H9 (cell line): ENCODE results near the gene GPR12. TPM values are rescaled to one million over a fixed set of nuclear protein-coding genes. Genes with fewer than 3 reads are reported as not detected.

Experiments
- DNase-seq: peaks from one replicate; pipeline ENCODE4 v3.0.0-alpha.2; 2017
- H2AFZ ChIP-seq: one replicate; pipeline ENCODE4 v1.6.1; 2013; ENCODE audit warnings: mild to moderate bottlenecking, low read length, control low read depth, moderate library complexity
- H2AK5ac ChIP-seq: 2 replicates; pipeline ENCODE4 v1.6.1; 2013; ENCODE audit warnings: low read length, control low read depth, mixed read lengths; ENCODE audit not compliant: insufficient read length
- H2BK120ac ChIP-seq: one replicate; pipeline ENCODE4 v1.6.1; 2013; ENCODE audit warnings: low read depth, mild to moderate bottlenecking, low read length, control low read depth, inconsistent platforms; ENCODE audit not compliant: poor library complexity, severe bottlenecking
- H2BK12ac ChIP-seq: 2 replicates; pipeline ENCODE4 v1.6.1; 2013; ENCODE audit warnings: low read length, control low read depth, mixed read lengths, low read depth; ENCODE audit not compliant: insufficient read length
- H2BK15ac ChIP-seq: 2 replicates; pipeline ENCODE4 v1.6.1; 2013; ENCODE audit warnings: low read depth, low read length, control low read depth
- H2BK20ac ChIP-seq: one replicate; pipeline ENCODE4 v1.6.1; 2013; ENCODE audit warnings: low read depth, mild to moderate bottlenecking, low read length, control low read depth, inconsistent platforms; ENCODE audit not compliant: poor library complexity, severe bottlenecking
- H2BK5ac ChIP-seq: 2 replicates; pipeline ENCODE4 v1.6.1; 2013; ENCODE audit warnings: low read length, control low read depth, mixed read lengths; ENCODE audit not compliant: insufficient read length
- H3K14ac ChIP-seq: 2 replicates; pipeline ENCODE4 v1.6.1; 2013; ENCODE audit warnings: low read length, control low read depth; ENCODE audit not compliant: insufficient read depth
- H3K18ac ChIP-seq: 2 replicates; pipeline ENCODE4 v1.6.1; 2013; ENCODE audit warnings: low read depth, mild to moderate bottlenecking, mixed read lengths, low read length, control low read depth; ENCODE audit not compliant: insufficient read length
- H3K23ac ChIP-seq: 2 replicates; pipeline ENCODE4 v1.6.1; 2013; ENCODE audit warnings: low read length, control low read depth, mixed read lengths, low read depth; ENCODE audit not compliant: insufficient read length
- H3K23me2 ChIP-seq: 2 replicates; pipeline ENCODE4 v1.6.1; 2013; ENCODE audit warnings: low read depth, mild to moderate bottlenecking, mixed read lengths, low read length, control low read depth; ENCODE audit not compliant: insufficient read length, poor library complexity, severe bottlenecking
- H3K27ac ChIP-seq: 2 replicates; pipeline ENCODE4 v1.5.1; 2013; ENCODE audit warnings: low read length, control low read depth, mixed read lengths, low read depth; ENCODE audit not compliant: insufficient read length
- H3K27me3 ChIP-seq: 2 replicates; pipeline ENCODE4 v1.6.1; 2013; ENCODE audit warnings: low read length, control low read depth, inconsistent platforms; ENCODE audit not compliant: insufficient read depth
- H3K4ac ChIP-seq: 2 replicates; pipeline ENCODE4 v1.6.1; 2013; ENCODE audit warnings: low read depth, mild to moderate bottlenecking, control low read depth, inconsistent platforms, low read length, moderate library complexity
- H3K4me1 ChIP-seq: 2 replicates; pipeline ENCODE4 v1.6.1; 2013; ENCODE audit warnings: low read length, control low read depth, inconsistent platforms; ENCODE audit not compliant: insufficient read depth
- H3K4me2 ChIP-seq: 2 replicates; pipeline ENCODE4 v1.6.1; 2013; ENCODE audit warnings: low read length, control low read depth, mixed read lengths; ENCODE audit not compliant: insufficient read length, insufficient read depth
- H3K56ac ChIP-seq: 2 replicates; pipeline ENCODE4 v1.6.1; 2013; ENCODE audit warnings: low read depth, mild to moderate bottlenecking, mixed read lengths, low read length, control low read depth; ENCODE audit not compliant: insufficient read length
- H3K79me1 ChIP-seq: 2 replicates; pipeline ENCODE4 v1.6.1; 2013; ENCODE audit warnings: low read depth, mild to moderate bottlenecking, moderate library complexity, low read length, control low read depth, inconsistent platforms; ENCODE audit not compliant: insufficient read depth, poor library complexity, severe bottlenecking
- H3K79me2 ChIP-seq: 2 replicates; pipeline ENCODE4 v1.6.1; 2013; ENCODE audit warnings: low read length, control low read depth, inconsistent platforms; ENCODE audit not compliant: insufficient read depth
- H3K9ac ChIP-seq: 2 replicates; pipeline ENCODE4 v1.6.1; 2013; ENCODE audit warnings: low read length, control low read depth, mixed read lengths; ENCODE audit not compliant: insufficient read length; ENCODE audit errors: extremely low read depth
- H3K9me3 ChIP-seq: one replicate; pipeline ENCODE4 v1.6.1; 2013; ENCODE audit warnings: low read depth, low read length, inconsistent platforms; ENCODE audit not compliant: control insufficient read depth
- H3T11ph ChIP-seq: one replicate; pipeline ENCODE4 v1.6.1; 2013; ENCODE audit warnings: mild to moderate bottlenecking, low read length, control low read depth, inconsistent platforms
- H4K20me1 ChIP-seq: one replicate; pipeline ENCODE4 v1.6.1; 2013; ENCODE audit not compliant: control insufficient read depth, insufficient read length, insufficient read depth
- H4K5ac ChIP-seq: 2 replicates; pipeline ENCODE4 v1.6.1; 2013; ENCODE audit warnings: low read depth, mild to moderate bottlenecking, mixed read lengths, low read length, control low read depth; ENCODE audit not compliant: insufficient read length
- H4K8ac ChIP-seq: replicated peaks from 2 replicates; pipeline ENCODE4 v1.6.1; 2013; ENCODE audit warnings: low read length, control low read depth, mixed read lengths, low read depth; ENCODE audit not compliant: insufficient read length
- H4K91ac ChIP-seq: 2 replicates; pipeline ENCODE4 v1.6.1; 2013; ENCODE audit warnings: low read depth, mild to moderate bottlenecking, moderate library complexity, mixed read lengths, low read length, control low read depth; ENCODE audit not compliant: insufficient read length
- H3K27ac Mint-ChIP-seq, 3 experiments: 2 replicates in 2 of 3; 3 replicates in 1 of 3; pipeline ENCODE4 v1.8.0; 2020 to 2021; ENCODE audit warnings: mixed read lengths in 3 of 3, mild to moderate bottlenecking in 1 of 3, moderate library complexity in 1 of 3
- H3K27me3 Mint-ChIP-seq: 2 replicates; pipeline ENCODE4 v1.8.0; 2021; ENCODE audit warnings: low read depth, mild to moderate bottlenecking, moderate library complexity, mixed read lengths
- H3K36me3 Mint-ChIP-seq, 3 experiments: 2 replicates in 2 of 3; 3 replicates in 1 of 3; pipeline ENCODE4 v1.8.0; 2020 to 2021; ENCODE audit warnings: low read depth in 3 of 3, mixed read lengths in 3 of 3; ENCODE audit not compliant: insufficient read depth in 1 of 3
- H3K4me1 Mint-ChIP-seq, 2 experiments: 2 replicates each; pipeline ENCODE4 v1.8.0; 2020; ENCODE audit warnings: mixed read lengths in 2 of 2
- H3K4me3 Mint-ChIP-seq, 2 experiments: 2 replicates in 1 of 2; 3 replicates in 1 of 2; pipeline ENCODE4 v1.8.0; 2020 to 2021; ENCODE audit warnings: mild to moderate bottlenecking in 2 of 2, mixed read lengths in 2 of 2, moderate library complexity in 1 of 2
- H3K9me3 Mint-ChIP-seq, 2 experiments: 2 replicates in 1 of 2; 3 replicates in 1 of 2; pipeline ENCODE4 v1.8.0; 2020; ENCODE audit warnings: mild to moderate bottlenecking in 2 of 2, mixed read lengths in 2 of 2, moderate library complexity in 1 of 2
- CTCF ChIP-seq: fragments of 200-600 bp; sonication (generic); conservative IDR thresholded peaks from 3 replicates; pipeline ENCODE4 v1.8.0; 2021; ENCODE audit warnings: antibody characterized with exemption, mild to moderate bottlenecking
- WGBS: extraction: QIAGEN DNeasy Blood & Tissue Kit; methylation state at CpG from one replicate; pipeline ENCODE4 v1.1.7; 2013; ENCODE audit warnings: missing lambda C conversion rate, low lambda C conversion rate, mixed read lengths; ENCODE audit not compliant: insufficient read length; ENCODE audit errors: extremely low coverage; 5-methylcytosine and 5-hydroxymethylcytosine counted together
- total RNA-seq: library from RNA; stranded (reverse); gene quantifications from 2 replicates; pipeline ENCODE4 v1.2.1, GENCODE V29; 2021

Gene GPR12
- total RNA-seq, 1 experiment from 2014 or later, result not detected

GRCh38 chr13:26742691-26743358 lies 17.8 kb downstream of the GPR12 start:
- no peak overlapping the region for H3K27ac Mint-ChIP-seq
- H4K5ac ChIP-seq, result no peak overlapping the region
- no peak overlapping the region for H3K4ac ChIP-seq
- no peaks in the 10 kb centered on the region for H4K20me1 ChIP-seq
- no peak overlapping the region for H2BK12ac ChIP-seq
- TF ChIP-seq CTCF, result no peak
- H3K9ac ChIP-seq, result no peak overlapping the region
- H2AFZ ChIP-seq, result no peak overlapping the region
- no peaks in the 10 kb centered on the region for H3K4me1 ChIP-seq
- no peaks in the 10 kb centered on the region for H3K27me3 ChIP-seq
- no peak overlapping the region for H4K91ac ChIP-seq
- no peak overlapping the region for H2BK20ac ChIP-seq
- no peaks in the 10 kb centered on the region for H3K79me1 ChIP-seq
- H3K36me3 Mint-ChIP-seq, result peaks cover 6 to 17% (median 15%) of the 10 kb centered on the region in 3 experiments; a peak in 6 of 7 replicates
- H4K8ac ChIP-seq, result no peak overlapping the region
- no peak overlapping the region for H3K27ac ChIP-seq
- no peak overlapping the region for H2BK120ac ChIP-seq
- peaks cover 25 to 27% of the 10 kb centered on the region in 2 experiments for H3K4me1 Mint-ChIP-seq
- H3K56ac ChIP-seq, result no peak overlapping the region
- no peak overlapping the region for H2BK5ac ChIP-seq
- no peak overlapping the region for H3K23ac ChIP-seq
- DNase-seq, result peak; percentile 66
- H3K18ac ChIP-seq, result no peak overlapping the region
- H3K4me2 ChIP-seq, result peak overlapping the region; percentile 31
- no peak overlapping the region for H2BK15ac ChIP-seq
- H2AK5ac ChIP-seq, result no peak overlapping the region
- no peaks in the 10 kb centered on the region for H3K9me3 ChIP-seq
- no peak overlapping the region for H3K14ac ChIP-seq
- peaks cover 28% of the 10 kb centered on the region for H3K27me3 Mint-ChIP-seq
- H3K23me2 ChIP-seq, result no peaks in the 10 kb centered on the region
- no peak overlapping the region for H3T11ph ChIP-seq
- 0 out of 2 replicates have a peak, but pooled peaks cover 2% of the 10 kb centered on the region for H3K79me2 ChIP-seq
- no peak overlapping the region for H3K4me3 Mint-ChIP-seq
- H3K9me3 Mint-ChIP-seq, result peaks cover 17 to 20% of the 10 kb centered on the region in 2 experiments
- no CpG with 5 or more reads among the region's 25 CpGs for WGBS
